Lower lobe of right lung (tissue), 2 donors: ENCODE data around the gene CBX6. TPM values are rescaled to one million over a fixed set of nuclear protein-coding genes. Genes with fewer than 3 reads are reported as not detected.
A peak's percentile ranks its signal among the peaks of the same experiment; 100 is the strongest.

Experiments used
- ATAC-seq, 2 donors: fragments of 200-7000 bp; cut with Tn5 transposase; one replicate each; pipeline ENCODE4 v1.9.1; 2020 to 2022; ENCODE audit warnings: mild to moderate bottlenecking in 2 of 2, moderate library complexity in 2 of 2
- DNase-seq: peaks from one replicate; pipeline ENCODE4 v3.0.0-alpha.2; 2020
- H3K27ac ChIP-seq: fragments of 200-600 bp; one replicate; pipeline ENCODE4 v1.8.0; 2022
- H3K27me3 ChIP-seq: fragments of 200-600 bp; one replicate; pipeline ENCODE4 v1.8.0; 2022; ENCODE audit warnings: low read depth
- H3K36me3 ChIP-seq: fragments of 200-600 bp; one replicate; pipeline ENCODE4 v1.8.0; 2022; ENCODE audit warnings: mild to moderate bottlenecking
- H3K4me1 ChIP-seq: fragments of 200-600 bp; one replicate; pipeline ENCODE4 v1.8.0; 2022
- H3K4me3 ChIP-seq: fragments of 200-600 bp; one replicate; pipeline ENCODE4 v1.8.0; 2022; ENCODE audit warnings: mild to moderate bottlenecking
- H3K9me3 ChIP-seq: fragments of 200-600 bp; one replicate; pipeline ENCODE4 v1.8.0; 2022
- CTCF ChIP-seq: fragments of 200-600 bp; IDR thresholded peaks from one replicate; pipeline ENCODE4 v1.8.0; 2022; ENCODE audit warnings: antibody characterized with exemption, mild to moderate bottlenecking
- intact Hi-C: fragments of 100-400 bp; cut with DNase I; formaldehyde crosslinking; loops from one replicate; pipeline ENCODE4 v1.11.0; 2022
- total RNA-seq: library from RNA; stranded (reverse); fragmentation: NEBNext Ultra II Directional; extraction: Animal tissue kit (Norgen Biotek cat#: 25700); gene quantifications from one replicate; pipeline ENCODE4 v1.2.1, GENCODE V29; 2021
- donor health status: DM: no; HTN: yes; CAD: no; lungs with severe emphysema.

Gene CBX6
- total RNA-seq, 1 donor from 2014 or later = 54.7 TPM

- intact Hi-C loops = no loop called here
- Histone ChIP-seq H3K27ac (no peak overlapping the region), H3K4me1 (peaks cover 16% of the 10 kb centered on the region), H3K4me3 (no peak overlapping the region), H3K27me3 (no peaks in the 10 kb centered on the region), H3K36me3 (no peaks in the 10 kb centered on the region), H3K9me3 (no peaks in the 10 kb centered on the region)
- no peak for TF ChIP-seq CTCF
- DNase-seq (no peak), ATAC-seq (no peak)
Measured at GRCh38 chr22:38879961-38880360, 7.9 kb upstream of the CBX6 start.

- intact Hi-C loops = no loop called here
- Histone ChIP-seq H3K27me3 (no peaks in the 10 kb centered on the region), H3K9me3 (no peaks in the 10 kb centered on the region), H3K4me3 (no peak overlapping the region), H3K4me1 (peaks cover 16% of the 10 kb centered on the region), H3K36me3 (no peaks in the 10 kb centered on the region), H3K27ac (no peak overlapping the region)
- no peak for TF ChIP-seq CTCF
- DNase-seq (no peak), ATAC-seq (peak in 1 of 2 donors; percentile 10)
Measured at GRCh38 chr22:38879108-38879729, 7.2 kb upstream of the CBX6 start.

- TF ChIP-seq CTCF = no peak
- no peak for DNase-seq
- Histone ChIP-seq H3K9me3 (no peaks in the 10 kb centered on the region), H3K27me3 (no peaks in the 10 kb centered on the region), H3K36me3 (no peaks in the 10 kb centered on the region), H3K4me3 (no peak overlapping the region), H3K27ac (no peak overlapping the region), H3K4me1 (peaks cover 14% of the 10 kb centered on the region)
- intact Hi-C loops = no loop called here
- ATAC-seq = no peak
Measured at GRCh38 chr22:38878001-38878400, 6.0 kb upstream of the CBX6 start.

GRCh38 chr22:38874529-38875222 lies 2.7 kb upstream of the CBX6 start:
- intact Hi-C loops = no loop called here
- no peak for TF ChIP-seq CTCF
- H3K27ac ChIP-seq = no peak overlapping the region
- H3K4me1 ChIP-seq = peaks cover 17% of the 10 kb centered on the region
- DNase-seq (no peak), ATAC-seq (no peak)
- H3K27me3 ChIP-seq = no peaks in the 10 kb centered on the region
- no peaks in the 10 kb centered on the region for H3K9me3 ChIP-seq
- H3K36me3 ChIP-seq = peaks cover 3% of the 10 kb centered on the region
- no peak overlapping the region for H3K4me3 ChIP-seq

GRCh38 chr22:38873469-38874411 lies 1.7 kb upstream of the CBX6 start:
- TF ChIP-seq CTCF = no peak
- Histone ChIP-seq H3K27ac (no peak overlapping the region), H3K4me3 (peak overlapping the region; percentile 70), H3K27me3 (no peaks in the 10 kb centered on the region), H3K36me3 (peaks cover 7% of the 10 kb centered on the region), H3K9me3 (no peaks in the 10 kb centered on the region), H3K4me1 (peaks cover 26% of the 10 kb centered on the region)
- DNase-seq (no peak), ATAC-seq (no peak)
- intact Hi-C loops = no loop called here
